SK-N-SH (cell line): Measurements from ENCODE around the gene NEK9. TPM values are rescaled to one million over a fixed set of nuclear protein-coding genes. Genes with fewer than 3 reads are reported as not detected.

Experiments
- CTCF ChIA-PET: fragments of 300-600, 350-600 bp; formaldehyde crosslinking; extraction: SDS; loops from one replicate; lab custom pipeline; 2021; lab: Yijun Ruan, JAX
- POLR2A ChIA-PET: fragments of 350-600 bp; sonication (Branson Sonifier 250); formaldehyde crosslinking; extraction: SDS; loops from one replicate; lab custom pipeline; 2020; ENCODE audit warnings: antibody characterized with exemption, inconsistent platforms; lab: Yijun Ruan, JAX
- DNase-seq: peaks from one replicate; pipeline ENCODE4 v3.0.0; 2012
- H2AFZ ChIP-seq: fragments of 200-600 bp; sonication (generic); 2 replicates; pipeline ENCODE4 v1.8.1; 2016; ENCODE audit warnings: antibody characterized with exemption, mild to moderate bottlenecking, low read depth
- H3F3A ChIP-seq: fragments of 200-600 bp; sonication (generic); replicated peaks from 2 replicates; pipeline ENCODE3; 2016; ENCODE audit warnings: antibody characterized with exemption, mild to moderate bottlenecking; ENCODE audit not compliant: insufficient read depth
- H3K27ac ChIP-seq, 2 experiments: fragments of 200-500 bp in 1 of 2; fragments of 200-600 bp in 1 of 2; sonication (Bioruptor generic) in 1 of 2; sonication (generic), shearing (Covaris generic) in 1 of 2; 2 replicates each; pipeline versions ENCODE4 v1.5.1 to v1.6.1; 2014 to 2016; ENCODE audit warnings: low read depth in 2 of 2, inconsistent platforms in 1 of 2, low read length in 1 of 2, mild to moderate bottlenecking in 1 of 2, mixed read lengths in 1 of 2
- H3K27me3 ChIP-seq: fragments of 200-600 bp; sonication (generic), shearing (Covaris generic); 2 replicates; pipeline ENCODE4 v1.6.1; 2016; ENCODE audit warnings: mixed run types; ENCODE audit not compliant: insufficient read depth
- H3K36me3 ChIP-seq, 2 experiments: fragments of 200-500 bp in 1 of 2; fragments of 200-600 bp in 1 of 2; sonication (Bioruptor generic) in 1 of 2; sonication (generic) in 1 of 2; replicated peaks in 1 of 2; 2 replicates each; pipeline versions ENCODE3 to v1.5.1; 2014 to 2016; ENCODE audit warnings: low read length in 1 of 2, mild to moderate bottlenecking in 1 of 2; ENCODE audit not compliant: insufficient read depth in 2 of 2, control insufficient read depth in 1 of 2
- H3K4me1 ChIP-seq, 2 experiments: fragments of 200-500 bp in 1 of 2; fragments of 200-600 bp in 1 of 2; sonication (Bioruptor generic) in 1 of 2; sonication (generic), shearing (Covaris generic) in 1 of 2; 2 replicates each; pipeline versions ENCODE4 v1.5.1 to v1.6.1; 2014 to 2016; ENCODE audit warnings: low read depth in 1 of 2, low read length in 1 of 2, mixed run types in 1 of 2; ENCODE audit not compliant: insufficient read depth in 2 of 2, control insufficient read depth in 1 of 2
- H3K4me2 ChIP-seq: fragments of 200-600 bp; sonication (generic), shearing (Covaris generic); 2 replicates; pipeline ENCODE4 v1.6.1; 2017; ENCODE audit warnings: mixed run types
- H3K4me3 ChIP-seq, 2 experiments: fragments of 200-500 bp in 1 of 2; fragments of 200-600 bp in 1 of 2; sonication (Bioruptor generic) in 1 of 2; sonication (generic), shearing (Covaris generic) in 1 of 2; 2 replicates each; pipeline versions ENCODE4 v1.5.1 to v1.8.1; 2014 to 2016; ENCODE audit warnings: low read depth in 2 of 2, inconsistent platforms in 1 of 2, low read length in 1 of 2, mild to moderate bottlenecking in 1 of 2, mixed read lengths in 1 of 2, moderate library complexity in 1 of 2
- H3K79me2 ChIP-seq: fragments of 200-600 bp; sonication (generic); 2 replicates; pipeline ENCODE4 v1.8.1; 2017; ENCODE audit warnings: mild to moderate bottlenecking; ENCODE audit not compliant: insufficient read depth
- H3K9ac ChIP-seq: fragments of 200-600 bp; sonication (generic); 2 replicates; pipeline ENCODE4 v1.6.1; 2017; ENCODE audit warnings: mixed run types
- H3K9me2 ChIP-seq: fragments of 200-600 bp; sonication (generic); 2 replicates; pipeline ENCODE4 v1.6.1; 2017; ENCODE audit warnings: mixed run types
- H3K9me3 ChIP-seq: fragments of 200-600 bp; sonication (generic); 2 replicates; pipeline ENCODE4 v1.6.1; 2017; ENCODE audit warnings: mixed run types, mild to moderate bottlenecking, moderate library complexity
- H4K20me1 ChIP-seq: fragments of 200-600 bp; sonication (generic); 2 replicates; pipeline ENCODE4 v1.6.1; 2017; ENCODE audit warnings: mild to moderate bottlenecking, mixed run types; ENCODE audit not compliant: insufficient read depth
- ELF1 ChIP-seq: IDR thresholded peaks from 2 replicates; pipeline ENCODE4 v1.4.0; 2012
- EP300 ChIP-seq, 2 experiments: IDR thresholded peaks; 2 replicates each; pipeline versions ENCODE4 v1.4.0 to v1.6.1; 2012; ENCODE audit warnings: borderline replicate concordance in 1 of 2, low read depth in 1 of 2, low read length in 1 of 2
- FOSL2 ChIP-seq: IDR thresholded peaks from 2 replicates; pipeline ENCODE4 v1.4.0; 2012; ENCODE audit warnings: low read depth, mild to moderate bottlenecking, moderate library complexity, borderline replicate concordance
- FOXM1 ChIP-seq: IDR thresholded peaks from 2 replicates; pipeline ENCODE4 v1.4.0; 2012; ENCODE audit warnings: low read depth, mild to moderate bottlenecking
- GABPA ChIP-seq: IDR thresholded peaks from 2 replicates; pipeline ENCODE4 v1.4.0; 2012; ENCODE audit warnings: low read depth, mild to moderate bottlenecking
- GATA2 ChIP-seq: sonication (generic); formaldehyde crosslinking; IDR thresholded peaks from 2 replicates; pipeline ENCODE4 v1.5.0; 2020; ENCODE audit warnings: mild to moderate bottlenecking, missing genetic modification reagents
- JUND ChIP-seq: IDR thresholded peaks from 2 replicates; pipeline ENCODE4 v1.4.0; 2012
- POLR2AphosphoS5 ChIP-seq: IDR thresholded peaks from 2 replicates; pipeline ENCODE4 v1.6.1; 2012; ENCODE audit warnings: low read depth, low read length
- RAD21 ChIP-seq: IDR thresholded peaks from 2 replicates; pipeline ENCODE4 v1.6.1; 2012; ENCODE audit warnings: mild to moderate bottlenecking, low read length
- RFX5 ChIP-seq: IDR thresholded peaks from 2 replicates; pipeline ENCODE4 v1.6.1; 2012; ENCODE audit warnings: mild to moderate bottlenecking, improper control_type of control experiment, low read length
- RXRA ChIP-seq: IDR thresholded peaks from 2 replicates; pipeline ENCODE4 v1.4.0; 2012; ENCODE audit warnings: low read depth, mild to moderate bottlenecking, borderline replicate concordance
- TAF1 ChIP-seq: IDR thresholded peaks from 2 replicates; pipeline ENCODE4 v1.6.1; 2012; ENCODE audit warnings: low read depth, mild to moderate bottlenecking, low read length, moderate library complexity, borderline replicate concordance
- WGBS: methylation state at CpG from one replicate; pipeline ENCODE4 v1.1.6; 2017; ENCODE audit warnings: low lambda C conversion rate; 5-methylcytosine and 5-hydroxymethylcytosine counted together
- polyA plus RNA-seq, 3 experiments: library from polyadenylated mRNA; depleted of rRNA; stranded (reverse); fragments of >200 nt; gene quantifications; 2 replicates each; pipeline ENCODE4 v1.2.3, GENCODE V29; 2012
- TF ChIP-seq, protein P1 (sequence below): IDR thresholded peaks from 2 replicates; pipeline ENCODE4 v1.4.0; 2012; ENCODE audit warnings: low read depth, borderline replicate concordance
- TF ChIP-seq, protein P2 (sequence below): fragments of 150-350 bp; IDR thresholded peaks from 2 replicates; pipeline ENCODE4 v1.6.1; 2017; ENCODE audit warnings: antibody characterized with exemption, low read length, low read depth, borderline replicate concordance

The NEK9 gene
- polyA plus RNA-seq, 1 of the 3 experiments (the other 2 are of a cell fraction) = 48.1 TPM

- POLR2A ChIA-PET = no interaction called here
- TF ChIP-seq RXRA = no peak
- no peak for TF ChIP-seq TAF1
- TF ChIP-seq RFX5 = no peak
- WGBS = 91% methylated on average over 12 of the region's 13 CpGs
These were observed 20.7 kb upstream of the NEK9 start for GRCh38 chr14:75147423-75148071.

GRCh38 chr14:75144944-75145343 is 18.1 kb upstream of the NEK9 start:
- Histone ChIP-seq H3K4me3 (no peak overlapping the region), H3F3A (no peaks in the 10 kb centered on the region), H3K4me1 (no peaks in the 10 kb centered on the region; a peak in 1 of 4 replicates), H3K9me2 (no peaks in the 10 kb centered on the region), H3K9me3 (no peaks in the 10 kb centered on the region), H3K27me3 (no peaks in the 10 kb centered on the region), H4K20me1 (peaks cover 3% of the 10 kb centered on the region), H3K36me3 (peaks cover 19 to 37% of the 10 kb centered on the region in 2 experiments), H3K9ac (no peak overlapping the region), H3K79me2 (peaks cover 50% of the 10 kb centered on the region), H2AFZ (no peak overlapping the region), H3K4me2 (no peak overlapping the region), H3K27ac (no peak overlapping the region)
- WGBS = 87% methylated on average over 5 of the region's 5 CpGs
- ChIA-PET POLR2A (no interaction called here), CTCF (interaction anchor here (0.6 to 11.9 kb wide), 5 partner anchors 10 to 158 kb away, joined by 3 to 92 read pairs (median 4); no protein-coding TSS in a partner anchor)
- TF ChIP-seq GATA2 (CRISPR knock-in tag) = no peak
- no peak for TF ChIP-seq FOSL2
- TF ChIP-seq, protein P1, sequence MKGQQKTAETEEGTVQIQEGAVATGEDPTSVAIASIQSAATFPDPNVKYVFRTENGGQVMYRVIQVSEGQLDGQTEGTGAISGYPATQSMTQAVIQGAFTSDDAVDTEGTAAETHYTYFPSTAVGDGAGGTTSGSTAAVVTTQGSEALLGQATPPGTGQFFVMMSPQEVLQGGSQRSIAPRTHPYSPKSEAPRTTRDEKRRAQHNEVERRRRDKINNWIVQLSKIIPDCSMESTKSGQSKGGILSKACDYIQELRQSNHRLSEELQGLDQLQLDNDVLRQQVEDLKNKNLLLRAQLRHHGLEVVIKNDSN = no peak
- TF ChIP-seq FOXM1 = no peak
- TF ChIP-seq, protein P2, sequence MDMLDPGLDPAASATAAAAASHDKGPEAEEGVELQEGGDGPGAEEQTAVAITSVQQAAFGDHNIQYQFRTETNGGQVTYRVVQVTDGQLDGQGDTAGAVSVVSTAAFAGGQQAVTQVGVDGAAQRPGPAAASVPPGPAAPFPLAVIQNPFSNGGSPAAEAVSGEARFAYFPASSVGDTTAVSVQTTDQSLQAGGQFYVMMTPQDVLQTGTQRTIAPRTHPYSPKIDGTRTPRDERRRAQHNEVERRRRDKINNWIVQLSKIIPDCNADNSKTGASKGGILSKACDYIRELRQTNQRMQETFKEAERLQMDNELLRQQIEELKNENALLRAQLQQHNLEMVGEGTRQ = no peak
- TF ChIP-seq JUND = no peak
- no peak for TF ChIP-seq ELF1
- TF ChIP-seq POLR2AphosphoS5 = no peak
- no peak for TF ChIP-seq RAD21
- no peak for TF ChIP-seq GABPA
- no peak for TF ChIP-seq EP300 (IDR thresholded peaks at IDR 0.05; ENCODE audit: borderline replicate concordance in 1 of 2, low read depth in 1 of 2, low read length in 1 of 2)
- DNase-seq = no peak

More at GRCh38 chr14:75147423-75148071, 20.7 kb upstream of the NEK9 start:
- no peaks in the 10 kb centered on the region for H3F3A ChIP-seq
- H3K36me3 ChIP-seq = peaks cover 32 to 36% of the 10 kb centered on the region in 2 experiments
- no peak for DNase-seq
- H3K27ac ChIP-seq = peak overlapping the region in 1 of 2 experiments; percentile 18; a peak in 1 of 4 replicates
- H3K9me3 ChIP-seq = no peaks in the 10 kb centered on the region
- H3K9me2 ChIP-seq = no peaks in the 10 kb centered on the region
- no peak overlapping the region for H2AFZ ChIP-seq
- H3K79me2 ChIP-seq = peaks cover 48% of the 10 kb centered on the region
- H4K20me1 ChIP-seq = peaks cover 4% of the 10 kb centered on the region
- no peaks in the 10 kb centered on the region for H3K27me3 ChIP-seq
- H3K4me1 ChIP-seq = no peaks in the 10 kb centered on the region; a peak in 1 of 4 replicates
- CTCF ChIA-PET = interaction anchor here (1.0 to 1.5 kb wide), 2 partner anchors 146 to 156 kb away, joined by 3 read pairs; no protein-coding TSS in a partner anchor
- H3K9ac ChIP-seq = no peak overlapping the region
- H3K4me2 ChIP-seq = no peak overlapping the region
- no peak overlapping the region for H3K4me3 ChIP-seq
